EL (cell line): ENCODE results near the gene DNM3.

Experiments used
- DNase-seq: peaks from one replicate; pipeline ENCODE4 v3.0.0-alpha.2; 2016

Gene DNM3

GRCh38 chr1:171819946-171820345 lies 21.4 kb upstream of the DNM3 start:
- DNase-seq, result no peak

GRCh38 chr1:171826973-171827372 lies 14.3 kb upstream of the DNM3 start:
- no peak for DNase-seq

- DNase-seq, result no peak
Observed at GRCh38 chr1:171828794-171829193, 12.5 kb upstream of the DNM3 start.

GRCh38 chr1:171833091-171833825 lies 8.0 kb upstream of the DNM3 start:
- DNase-seq, result no peak

GRCh38 chr1:171834821-171835220 lies 6.5 kb upstream of the DNM3 start:
- DNase-seq, result no peak

- DNase-seq, result no peak
Observed at GRCh38 chr1:171835891-171836290, 5.4 kb upstream of the DNM3 start.

GRCh38 chr1:171841931-171842761 lies 848 bp downstream of the DNM3 start:
- peak; percentile 18 for DNase-seq

- no peak for DNase-seq
Observed at GRCh38 chr1:171844381-171844780, 3.1 kb downstream of the DNM3 start.

- no peak for DNase-seq
Observed at GRCh38 chr1:171845998-171846397, 4.7 kb downstream of the DNM3 start.

GRCh38 chr1:171849245-171849898 lies 8.1 kb downstream of the DNM3 start:
- no peak for DNase-seq

- no peak for DNase-seq
Observed at GRCh38 chr1:171850651-171851350, 9.5 kb downstream of the DNM3 start.

GRCh38 chr1:171852272-171852671 lies 11.0 kb downstream of the DNM3 start:
- peak; percentile 46 for DNase-seq

GRCh38 chr1:171855381-171855780 lies 14.1 kb downstream of the DNM3 start:
- DNase-seq, result no peak

- DNase-seq, result peak; percentile 3
Observed at GRCh38 chr1:171858696-171859095, 17.4 kb downstream of the DNM3 start.

GRCh38 chr1:171860696-171861095 lies 19.4 kb downstream of the DNM3 start:
- no peak for DNase-seq

GRCh38 chr1:171863531-171863930 lies 22.2 kb downstream of the DNM3 start:
- DNase-seq, result no peak

- DNase-seq, result no peak
Observed at GRCh38 chr1:171864308-171864707, 23.0 kb downstream of the DNM3 start.

GRCh38 chr1:171865106-171865505 lies 23.8 kb downstream of the DNM3 start:
- DNase-seq, result no peak

GRCh38 chr1:171867236-171867635 lies 25.9 kb downstream of the DNM3 start:
- DNase-seq, result no peak

GRCh38 chr1:171868217-171868803 lies 27.0 kb downstream of the DNM3 start:
- DNase-seq, result peak; percentile 25

GRCh38 chr1:171869097-171869496 lies 27.8 kb downstream of the DNM3 start:
- DNase-seq, result no peak

GRCh38 chr1:171871848-171872247 lies 30.6 kb downstream of the DNM3 start:
- DNase-seq, result no peak

GRCh38 chr1:171872430-171872829 lies 31.1 kb downstream of the DNM3 start:
- DNase-seq, result no peak
